Measurements from ENCODE around the gene SCN7A.
"Not testable (repeated sequence)": the region's sequence is repeated elsewhere in the genome, so short reads cannot be mapped to it uniquely, and the experiment has no call there.

SCN7A gene

DNA sequence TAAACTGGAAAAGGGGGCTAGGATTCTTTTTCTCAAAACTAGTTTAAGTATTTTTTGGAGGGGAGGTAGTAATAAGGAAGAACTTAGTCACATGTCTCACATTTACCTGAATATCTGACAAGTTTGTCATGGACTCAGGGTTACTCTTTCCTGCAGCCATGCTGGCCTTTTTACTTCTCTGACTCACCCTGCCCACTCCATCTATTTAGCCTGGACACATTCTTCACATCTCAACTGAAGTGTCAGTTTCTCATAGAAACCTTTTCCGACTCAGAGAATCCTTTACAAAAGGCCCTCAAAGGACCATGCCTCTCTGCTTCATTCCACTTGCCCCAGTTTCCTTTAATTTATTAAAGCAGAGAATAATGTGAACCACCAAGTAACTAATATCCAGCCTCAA is 42.6 kb downstream of the SCN7A start:
- no peak for DNase-seq

DNA sequence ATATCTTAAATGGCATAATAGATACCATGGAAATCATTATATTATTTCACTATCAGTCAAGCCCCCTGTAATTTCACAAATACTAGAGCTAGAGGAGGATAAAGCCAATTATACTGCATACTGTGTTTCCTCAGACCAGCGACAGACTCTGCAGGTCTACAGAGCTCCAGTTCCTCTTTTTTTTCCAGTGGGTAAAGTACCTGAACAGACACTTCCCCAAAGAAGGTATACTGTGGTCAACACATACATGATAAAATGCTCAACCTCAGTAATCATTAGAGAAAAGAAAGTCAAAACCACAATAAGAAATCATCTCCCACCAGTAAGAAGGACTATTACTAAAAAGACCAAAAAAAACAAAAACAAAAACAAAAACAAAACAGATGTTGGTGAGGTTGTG is 44.6 kb downstream of the SCN7A start:
- DNase-seq: no peak

DNA sequence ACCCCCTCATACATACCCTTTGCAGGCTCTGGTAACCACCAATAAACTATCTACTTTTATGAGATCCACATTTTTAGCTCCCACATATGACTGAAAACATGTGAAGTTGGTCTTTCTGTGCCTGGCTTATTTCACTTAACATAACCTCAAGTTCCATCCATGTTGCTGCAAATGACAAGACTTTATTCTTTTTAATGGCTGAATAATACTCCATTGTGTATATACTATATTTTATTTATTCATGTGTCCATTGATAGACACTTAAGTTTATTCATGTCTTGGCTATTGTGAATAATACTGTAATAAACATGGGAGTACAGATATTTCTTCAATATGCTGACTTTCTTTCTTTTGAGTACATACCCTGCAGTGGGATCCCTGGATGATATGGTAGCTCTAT is 45.9 kb downstream of the SCN7A start:
- DNase-seq: no peak

DNA sequence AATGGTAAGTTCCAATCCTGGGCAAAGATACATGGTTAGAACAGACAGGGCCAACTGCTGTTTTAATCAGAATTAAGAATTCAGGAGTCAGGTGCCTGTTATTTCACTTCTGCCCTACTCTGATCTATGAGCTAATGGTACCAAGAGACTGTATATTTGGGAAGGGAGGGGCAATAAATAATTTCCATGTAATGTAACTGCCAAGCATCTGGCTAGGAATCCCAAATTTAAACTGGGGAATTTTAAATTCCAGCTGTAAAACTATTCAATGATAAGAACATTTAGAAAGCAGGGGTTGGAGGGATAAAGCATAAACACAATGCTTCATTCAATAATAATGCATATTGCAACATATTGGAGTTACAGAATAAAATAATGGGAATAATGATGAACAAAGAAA is 49.7 kb downstream of the SCN7A start:
- DNase-seq: no peak

DNA sequence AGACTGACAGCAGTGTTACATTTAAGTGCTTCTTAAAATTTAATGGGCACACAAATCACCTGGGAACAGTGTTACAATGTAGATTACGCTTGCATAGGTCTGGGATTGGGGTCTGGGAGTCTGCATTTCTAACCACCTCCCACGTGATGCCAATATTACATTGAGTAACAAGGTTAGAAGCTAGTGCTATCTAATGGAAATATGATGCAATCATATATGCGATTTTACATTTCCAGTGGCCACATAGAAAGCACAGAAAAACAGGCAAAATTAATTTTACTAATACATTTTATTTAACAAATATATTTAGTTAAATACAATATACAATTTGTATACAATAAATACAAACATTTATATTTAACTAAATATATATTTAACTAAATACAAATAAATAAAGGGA is 53.7 kb downstream of the SCN7A start:
- DNase-seq: no peak

DNA sequence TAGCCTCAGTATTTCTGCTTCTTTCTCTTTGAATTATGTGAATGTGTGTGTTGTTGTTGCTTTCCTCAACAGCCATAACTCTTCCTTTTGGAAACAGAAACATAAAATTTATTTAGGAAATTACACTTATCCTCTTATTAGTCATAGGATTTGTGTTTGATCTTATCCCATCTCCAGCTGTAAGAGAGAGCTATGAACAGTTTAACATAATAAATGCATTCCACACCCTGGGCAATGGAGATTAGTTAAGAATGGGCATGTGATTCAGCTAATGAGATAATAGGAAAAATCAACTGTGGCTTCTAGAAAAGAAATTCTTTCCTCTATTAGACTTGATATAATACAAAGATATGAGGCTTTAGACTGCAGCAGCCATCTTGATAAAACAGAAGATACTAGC is 55.0 kb downstream of the SCN7A start:
- no peak for DNase-seq

DNA sequence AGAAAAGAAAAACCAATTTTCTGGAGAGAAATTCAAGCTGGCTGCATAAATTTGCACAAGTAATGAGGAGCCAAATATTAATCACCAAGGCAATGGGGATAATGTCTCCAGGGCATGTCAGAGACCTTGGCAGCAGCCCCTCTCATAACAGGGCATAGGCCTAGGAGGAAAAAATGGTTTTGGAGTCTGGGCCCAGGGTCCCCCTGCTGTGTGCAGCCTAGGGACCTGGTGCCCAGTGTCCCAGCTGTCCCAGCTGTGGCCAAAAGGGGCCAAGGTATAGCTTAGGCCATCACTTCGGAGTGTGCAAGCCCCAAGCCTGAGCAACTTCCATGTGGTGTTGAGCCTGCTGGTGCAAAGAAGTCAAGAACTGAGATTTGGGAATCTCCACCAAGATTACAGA is 57.1 kb downstream of the SCN7A start:
- DNase-seq: no peak

DNA sequence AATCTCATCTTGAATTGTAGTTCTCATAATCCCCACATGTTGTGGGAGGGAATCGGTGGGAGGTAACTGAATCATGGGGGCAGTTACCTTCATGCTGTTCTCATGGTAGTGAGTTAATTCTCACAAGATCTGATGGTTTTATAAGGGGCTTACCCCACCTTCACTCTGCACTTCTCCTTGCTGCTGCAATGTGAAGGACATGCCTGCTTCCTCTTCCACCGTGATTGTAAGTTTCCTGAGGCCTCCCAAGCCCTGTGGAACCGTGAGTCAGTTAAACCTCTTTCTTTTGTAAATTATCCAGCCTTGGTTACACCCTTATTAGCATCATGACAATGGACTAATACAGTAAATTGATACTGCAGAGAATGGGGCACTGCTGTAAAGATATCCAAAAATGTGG is 57.9 kb downstream of the SCN7A start:
- DNase-seq: no peak

DNA sequence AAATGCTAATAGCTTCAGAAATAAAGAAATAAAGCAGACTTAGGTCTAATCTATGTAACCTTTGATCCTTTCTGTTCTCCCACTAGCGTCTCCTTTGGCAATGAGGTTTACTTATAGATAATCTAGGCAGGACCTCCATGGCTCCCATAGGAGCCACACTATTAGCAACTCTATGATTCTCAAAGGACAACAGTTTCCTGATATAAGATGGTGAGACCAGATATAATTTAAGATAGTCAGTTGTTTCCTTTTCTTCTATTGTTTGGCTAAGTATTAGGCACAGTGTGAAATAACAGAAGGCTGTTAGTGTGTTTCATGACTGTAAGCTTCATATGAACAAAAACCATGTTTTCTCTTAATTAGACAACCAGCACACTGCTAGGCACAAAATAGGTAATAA is 59.6 kb downstream of the SCN7A start:
- DNase-seq: no peak

DNA sequence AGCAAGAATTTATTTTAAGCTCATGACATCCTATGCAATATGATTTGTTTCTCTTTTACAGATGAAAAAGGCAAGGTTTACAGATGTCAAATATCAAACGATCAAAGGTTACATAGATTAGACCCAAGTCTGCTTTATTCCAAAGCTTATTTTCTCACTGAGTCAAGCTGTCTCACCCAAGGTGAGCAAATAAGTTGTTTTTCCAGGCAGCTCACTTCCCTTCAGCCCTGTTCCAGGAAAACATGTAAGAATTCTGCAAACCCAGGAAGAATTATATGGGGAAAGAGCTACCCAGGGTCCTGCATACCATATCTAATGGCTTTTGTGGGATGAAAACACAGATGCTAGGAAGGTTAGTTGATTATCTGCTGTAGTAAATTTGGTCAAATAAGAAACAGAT is 60.6 kb downstream of the SCN7A start:
- no peak for DNase-seq

DNA sequence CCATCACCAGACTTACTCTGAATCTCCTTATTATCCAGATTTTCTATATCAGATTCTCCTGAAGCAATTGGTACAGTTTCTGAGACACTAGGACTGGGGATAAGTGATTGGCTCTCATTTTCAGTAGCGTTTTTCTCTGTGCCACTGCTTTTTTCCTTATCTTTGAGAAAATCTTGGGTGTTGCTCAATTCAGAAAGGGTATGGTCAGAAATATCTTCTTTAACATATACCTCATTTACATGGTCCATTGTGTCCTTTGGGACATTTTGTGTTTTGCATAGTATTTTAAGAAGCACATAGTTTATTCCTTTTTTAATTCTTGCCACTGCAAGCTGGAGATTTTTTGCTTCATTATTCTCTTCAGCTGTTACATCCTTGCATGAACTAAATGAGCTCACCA is 61.7 kb downstream of the SCN7A start:
- no peak for DNase-seq

DNA sequence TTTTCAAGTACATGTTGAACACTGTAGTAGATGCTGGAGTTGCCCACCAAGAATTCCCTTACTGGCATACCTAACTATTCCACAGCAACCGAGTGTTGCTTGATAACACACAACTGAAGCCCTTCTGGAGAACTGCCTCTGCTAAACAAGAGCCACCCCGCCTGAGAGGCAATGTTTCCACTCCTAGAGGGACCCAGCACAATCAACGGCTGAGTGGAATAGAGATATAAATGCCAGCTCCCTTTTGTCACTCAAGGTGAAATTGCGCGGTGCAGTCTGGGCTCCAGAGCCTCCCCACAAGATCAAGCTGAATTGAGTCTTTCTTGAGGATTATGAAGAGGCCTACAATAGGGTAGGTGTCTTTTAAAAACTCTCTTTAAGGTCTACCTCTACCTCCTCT is 69.2 kb downstream of the SCN7A start:
- DNase-seq: no peak

DNA sequence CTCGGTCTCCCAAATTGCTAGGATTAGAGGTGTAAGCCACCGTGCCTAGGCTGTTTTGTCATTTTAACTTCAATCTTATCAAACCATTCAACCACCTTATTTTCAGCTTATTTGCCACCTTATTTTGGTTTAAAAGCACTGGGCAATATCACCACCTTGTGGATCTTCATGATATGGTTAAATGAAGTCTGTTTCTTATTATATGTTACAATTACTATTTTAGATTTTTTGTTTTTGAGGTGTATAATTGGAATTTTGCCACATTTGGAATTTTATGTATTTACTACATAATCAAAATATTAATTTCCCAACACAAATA is 74.5 kb downstream of the SCN7A start:
- DNase-seq: peak; percentile 65

DNA sequence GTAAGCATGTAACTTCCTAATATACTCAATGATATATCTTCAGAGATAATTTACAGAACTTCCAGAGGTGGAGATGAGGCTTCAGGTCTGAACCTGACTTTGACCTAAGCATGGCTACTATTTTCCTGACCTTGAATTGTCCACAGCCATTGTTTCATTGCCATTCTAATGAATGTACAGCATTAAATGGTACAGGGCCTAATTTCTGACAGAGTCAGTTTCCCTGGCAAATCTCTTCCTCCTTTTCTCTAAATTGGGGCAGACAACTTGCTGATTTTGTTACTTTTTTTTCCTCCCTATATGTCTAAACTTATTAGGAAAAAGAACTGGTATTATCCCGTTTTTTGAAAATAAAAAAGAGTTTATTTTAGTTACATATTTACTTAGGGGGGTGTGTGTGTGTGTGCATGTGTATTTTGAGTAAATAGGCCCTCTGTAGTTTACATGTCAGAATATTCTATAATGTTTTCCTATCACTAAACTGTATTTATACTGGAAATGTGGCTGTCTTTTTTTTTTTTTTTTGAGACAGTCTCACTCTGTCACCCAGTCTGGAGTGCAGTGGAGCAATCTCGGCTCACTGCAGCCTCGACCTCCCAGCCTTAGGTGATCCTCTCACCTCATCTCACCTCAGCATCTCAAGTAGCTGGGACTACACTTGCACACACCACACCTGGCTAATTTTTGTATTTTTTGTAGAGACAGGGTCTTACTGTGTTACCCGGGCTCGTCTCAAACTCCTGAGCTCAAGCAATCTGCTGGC is 75.0 kb downstream of the SCN7A start:
- no peak for DNase-seq

DNA sequence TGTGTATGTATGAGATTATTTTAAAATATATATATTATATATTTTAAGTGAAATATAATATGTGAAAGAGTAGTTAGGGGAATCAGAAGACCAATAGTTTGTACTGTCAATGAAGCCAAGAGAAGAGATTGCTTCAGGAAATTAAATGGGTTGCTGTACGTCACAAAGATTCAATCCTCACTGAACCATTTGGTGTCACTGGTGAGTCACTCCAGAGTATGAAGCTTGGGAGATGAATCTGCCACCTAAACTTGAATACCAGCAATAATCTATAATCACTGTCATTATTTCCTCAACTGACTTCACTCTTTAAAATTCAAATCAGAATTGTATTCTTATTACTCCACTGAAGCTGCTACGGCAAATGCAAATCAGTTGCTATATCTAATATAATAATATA is 76.4 kb downstream of the SCN7A start:
- DNase-seq: peak; percentile 62

DNA sequence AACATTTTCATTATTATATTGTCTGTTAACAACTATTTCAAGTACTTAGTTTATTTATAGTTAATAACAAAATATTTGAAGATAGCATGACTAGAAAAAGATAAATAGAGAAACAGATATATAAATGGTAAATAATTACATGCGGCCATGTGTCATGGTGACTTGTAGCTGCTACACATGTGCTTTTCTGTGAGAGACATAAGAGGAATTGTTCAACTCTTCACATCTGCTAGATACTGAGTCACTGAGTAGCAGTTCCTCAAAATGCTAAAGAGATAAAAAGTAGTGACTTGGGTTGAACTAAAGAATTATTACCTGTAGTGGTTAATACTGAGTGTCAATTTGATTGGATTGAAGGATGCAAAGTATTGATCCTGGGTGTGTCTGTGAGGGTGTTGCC is 80.8 kb downstream of the SCN7A start:
- DNase-seq: no peak

DNA sequence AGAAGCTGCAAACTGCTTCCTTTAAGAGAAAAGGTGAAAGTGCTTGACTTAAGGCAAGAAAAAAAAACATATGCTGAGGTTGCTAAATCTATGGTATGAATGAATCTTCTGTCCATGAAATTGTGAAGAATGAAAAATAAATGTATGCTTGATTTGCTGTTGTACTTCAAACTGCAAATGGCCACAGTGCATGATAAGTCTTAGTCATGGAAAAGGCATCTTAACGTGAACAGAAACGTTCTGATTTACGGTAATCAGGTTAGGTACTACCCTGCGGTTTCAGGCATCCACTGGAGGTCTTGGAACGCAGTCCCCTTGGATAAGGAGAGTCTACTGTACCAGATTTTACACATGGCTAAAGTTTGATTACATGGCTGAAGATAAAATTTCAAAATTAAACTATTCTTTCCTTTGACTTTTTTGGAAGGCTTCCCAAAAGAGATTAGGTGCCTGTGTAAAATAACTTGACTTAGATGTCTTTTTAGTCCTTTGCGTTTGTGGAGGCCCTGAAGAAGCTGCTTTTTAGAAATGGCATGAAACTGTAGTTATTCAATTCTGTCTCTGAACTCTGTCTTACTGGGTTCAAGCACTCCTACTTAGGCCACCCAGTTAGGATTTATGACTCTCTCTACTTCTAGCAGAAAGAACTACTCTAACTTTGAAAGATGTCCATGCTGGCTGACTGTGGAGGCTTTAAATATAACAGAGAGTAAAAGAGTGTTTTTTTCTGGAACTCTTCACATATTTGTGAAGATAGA is 82.4 kb downstream of the SCN7A start:
- DNase-seq: no peak

DNA sequence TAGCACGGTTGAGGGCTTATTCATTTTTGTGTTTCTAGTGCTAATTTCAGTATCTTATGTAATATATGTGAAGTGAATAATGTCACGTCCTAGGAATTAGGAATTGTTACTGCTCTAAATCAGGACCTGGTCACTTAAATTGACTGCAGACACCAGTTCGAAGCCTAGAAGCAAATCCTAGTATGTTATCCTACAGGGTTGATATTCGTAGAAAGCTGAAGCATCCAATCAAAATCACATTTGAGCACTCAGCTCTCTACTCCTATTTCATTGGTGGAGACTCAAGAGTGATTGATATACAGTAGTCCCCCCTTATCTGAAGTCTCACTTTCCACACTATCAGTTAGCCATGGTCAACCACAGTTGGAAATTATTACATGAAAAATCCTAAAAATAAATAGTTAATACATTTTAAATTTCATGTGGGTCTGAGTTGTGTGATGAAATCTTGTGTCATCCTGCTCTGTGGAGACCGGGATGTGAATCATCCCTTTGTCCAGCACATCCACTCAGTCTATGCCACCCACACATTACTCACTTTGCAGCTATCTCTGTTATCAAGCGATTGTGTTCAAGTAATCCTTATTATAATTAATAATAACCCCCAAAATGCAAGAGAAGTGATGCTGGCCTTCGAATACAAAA is 83.1 kb downstream of the SCN7A start:
- DNase-seq: no peak

DNA sequence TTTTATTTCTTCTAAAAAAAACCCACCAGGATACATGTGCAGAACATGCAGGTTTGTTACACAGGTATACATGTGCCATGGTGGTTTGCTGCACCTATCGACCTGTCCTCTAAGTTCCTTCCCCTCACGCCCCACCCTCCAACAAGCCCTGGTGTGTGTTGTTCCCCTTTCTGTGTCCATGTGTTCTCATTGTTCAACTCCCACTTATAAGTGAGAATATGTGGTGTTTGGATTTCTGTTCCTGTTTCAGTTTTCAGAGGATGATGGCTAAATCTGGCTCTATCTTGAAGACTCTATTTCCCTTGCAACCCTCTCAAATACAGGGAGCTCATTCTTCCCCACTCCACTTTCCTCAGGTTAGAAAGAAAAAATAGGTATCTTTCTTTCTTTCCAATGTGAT is 86.3 kb downstream of the SCN7A start:
- DNase-seq: not testable (repeated sequence)

DNA sequence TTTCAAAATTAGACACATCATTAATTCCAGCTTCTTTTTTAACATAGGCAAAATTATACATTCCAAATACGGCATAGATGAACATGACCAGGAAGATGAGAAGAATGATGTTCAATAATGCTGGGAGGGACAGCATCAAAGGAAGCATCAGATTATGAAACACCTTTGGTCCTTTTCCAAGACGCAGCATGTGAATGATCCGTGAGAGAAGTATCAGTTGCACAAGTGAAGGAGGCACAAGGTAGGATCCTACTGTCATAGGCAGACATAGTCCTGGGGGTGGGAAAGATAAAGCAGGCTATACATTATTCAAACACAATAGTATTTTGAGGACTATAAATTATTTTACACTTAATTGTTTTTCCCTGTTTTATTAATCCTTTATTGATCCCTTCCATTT is 87.7 kb downstream of the SCN7A start:
- DNase-seq: no peak

DNA sequence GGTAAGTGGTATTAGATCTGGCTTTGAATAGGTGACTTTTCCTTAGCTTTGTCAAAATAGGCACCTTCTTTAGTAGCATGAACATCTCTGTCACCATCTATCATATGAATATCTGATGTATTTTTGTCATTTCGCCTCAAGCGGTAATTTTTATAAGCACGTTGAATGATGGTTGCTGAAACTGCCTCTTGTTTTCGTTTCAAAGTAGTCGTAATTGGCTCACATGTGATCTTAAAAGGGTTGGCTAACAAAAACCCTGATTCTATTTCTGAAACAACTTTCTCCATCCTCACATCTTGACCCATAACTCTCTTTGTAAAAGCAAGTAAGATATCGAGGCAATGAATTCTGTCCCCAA is 88.5 kb downstream of the SCN7A start:
- no peak for DNase-seq

DNA sequence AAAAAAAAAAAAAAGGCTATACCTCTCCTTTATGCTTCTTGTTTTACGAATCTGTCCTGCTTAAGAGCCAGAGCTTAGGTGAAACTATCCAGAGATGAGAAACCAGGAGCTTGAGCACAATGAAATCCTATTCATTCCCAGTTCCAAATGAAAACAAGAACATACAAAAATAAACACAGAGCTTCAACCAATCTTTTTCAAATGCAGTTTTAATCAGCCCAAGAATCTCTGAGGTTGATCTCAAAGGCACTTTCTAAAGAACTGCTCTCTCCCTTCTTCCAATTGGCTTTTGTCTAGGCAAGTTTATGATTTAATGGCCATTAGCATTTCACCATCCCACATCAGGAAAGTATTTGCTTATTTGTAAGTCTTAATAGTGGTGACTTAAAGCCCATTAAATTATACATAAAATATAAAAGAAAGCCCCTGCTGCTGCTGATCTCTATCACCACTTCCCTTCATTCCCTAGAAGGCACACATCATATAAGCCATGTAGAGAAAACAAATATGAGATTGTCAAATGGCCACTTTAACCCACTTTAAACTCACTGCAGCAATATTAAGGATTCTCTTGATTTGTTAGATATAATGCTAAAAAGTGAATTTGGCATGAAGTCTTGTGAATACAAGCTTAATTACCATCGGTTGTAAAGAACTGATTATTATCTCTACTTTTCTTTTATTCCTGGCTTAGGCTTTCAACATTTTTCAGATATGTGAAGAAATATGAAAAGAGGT is 89.0 kb downstream of the SCN7A start:
- peak; percentile 11 for DNase-seq

DNA sequence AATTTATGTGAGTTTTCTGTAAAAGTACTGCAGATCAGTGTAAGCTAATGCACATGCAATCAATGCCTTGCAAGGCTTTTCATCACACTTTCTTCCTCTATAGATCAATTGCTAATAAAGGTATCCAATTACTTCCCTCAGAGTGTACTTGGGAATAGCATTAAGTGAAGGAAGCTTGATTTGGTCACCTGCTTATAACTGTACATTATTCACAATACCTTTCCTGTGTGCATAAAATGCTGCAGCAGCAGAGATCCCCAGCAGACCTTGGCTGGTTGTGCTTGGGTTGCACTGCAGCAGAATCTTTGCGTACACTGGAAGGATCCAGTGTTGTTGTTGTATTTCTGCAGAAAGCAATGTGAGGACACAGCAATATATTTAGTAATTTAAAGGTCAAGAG is 99.8 kb downstream of the SCN7A start:
- DNase-seq: peak; percentile 1

DNA sequence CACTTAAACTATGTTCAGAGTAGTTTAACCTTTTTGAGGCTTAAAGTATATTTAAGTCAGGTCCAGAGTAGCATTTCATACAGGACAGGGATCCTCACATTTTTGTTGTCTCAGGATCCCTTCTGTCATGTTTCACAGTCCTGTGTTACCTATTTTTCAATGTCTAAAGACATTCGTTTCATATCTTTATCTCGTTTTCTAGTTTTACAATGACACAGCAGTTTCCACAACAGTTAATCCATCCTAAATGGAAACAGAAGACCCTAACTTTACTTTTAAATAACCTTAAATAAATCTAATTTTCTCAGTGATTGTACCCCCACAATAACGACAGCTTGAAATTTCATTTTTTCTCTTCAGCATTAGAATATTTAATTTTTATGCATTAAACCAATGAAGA is 101.0 kb downstream of the SCN7A start:
- DNase-seq: no peak

All from NCI-H69 (cell line).